NCI-H526 (cell line): ENCODE measurements around the gene RHBG.
"Not testable (repeated sequence)": the region's sequence is repeated elsewhere in the genome, so short reads cannot be mapped to it uniquely, and the experiment has no call there.

ENCODE experiments used
- DNase-seq, 2 experiments: peaks; one replicate each; lab custom pipeline; 2025; lab: John Stamatoyannopoulos, UW

Gene RHBG

GRCh38 chr1:156368889-156369684 lies at the start of gene RHBG:
Gene RHBG (plus strand): TSS chr1:156369211. CDS start chr1:156369250, 39 bp downstream.
- DNase-seq, result peak; percentile 59 to 96

DNA sequence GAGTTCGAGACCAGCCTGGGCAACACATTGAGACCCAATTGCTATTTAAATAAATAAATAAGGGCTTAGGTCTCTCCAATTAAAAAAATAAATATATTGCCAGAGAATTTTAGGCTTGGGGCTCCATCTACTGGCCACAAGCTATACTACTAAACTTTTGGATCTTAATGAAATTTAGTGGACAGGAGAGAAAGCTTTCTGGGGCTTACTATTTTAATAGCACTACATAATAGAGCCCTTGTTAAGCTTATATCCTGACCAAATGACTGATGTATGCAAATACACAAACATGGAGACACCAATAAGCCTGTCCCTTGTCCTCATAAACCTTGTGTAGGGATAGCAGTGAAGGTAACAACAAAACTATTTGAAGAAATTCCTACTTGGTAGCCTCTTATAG lies 49.3 kb upstream of the RHBG start:
- DNase-seq, result peak; percentile 50 to 71

DNA sequence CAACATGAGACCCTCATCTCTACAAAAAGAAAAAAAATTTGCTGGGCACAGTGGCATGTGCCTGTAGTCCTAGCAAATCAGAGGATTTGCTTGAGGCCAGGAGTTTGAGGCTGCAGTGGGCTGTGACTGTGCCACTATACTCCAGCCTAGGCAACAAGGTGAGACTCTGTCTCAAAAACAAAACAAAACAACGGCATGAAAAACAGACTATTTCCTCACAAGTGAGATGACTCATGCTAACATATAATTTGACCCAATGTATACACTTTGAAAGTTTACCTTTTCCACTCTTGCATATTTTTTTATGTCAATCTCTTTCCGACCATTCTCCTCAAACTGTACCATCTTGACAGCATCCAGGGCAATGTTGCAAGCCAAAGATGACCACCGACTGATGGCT lies 48.5 kb upstream of the RHBG start:
- no peak for DNase-seq

DNA sequence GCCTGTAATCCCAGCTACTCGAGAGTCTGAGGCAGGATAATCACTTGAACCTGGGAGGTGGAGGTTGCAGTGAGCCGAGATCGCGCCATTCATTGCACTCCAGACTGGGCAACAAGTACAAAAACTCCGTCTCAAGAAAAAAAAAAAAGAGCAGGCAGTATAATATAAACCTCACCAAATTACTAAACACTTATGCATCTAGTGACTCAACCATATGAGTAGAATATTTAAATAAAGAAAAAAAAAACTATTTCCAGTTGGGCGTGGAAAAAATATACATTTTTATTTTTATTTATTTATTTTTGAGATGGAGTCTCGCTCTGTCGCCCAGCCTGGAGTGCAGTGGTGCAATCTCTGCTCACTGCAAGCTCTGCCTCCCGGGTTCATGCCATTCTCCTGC lies 45.8 kb upstream of the RHBG start:
- DNase-seq, result not testable (repeated sequence)

DNA sequence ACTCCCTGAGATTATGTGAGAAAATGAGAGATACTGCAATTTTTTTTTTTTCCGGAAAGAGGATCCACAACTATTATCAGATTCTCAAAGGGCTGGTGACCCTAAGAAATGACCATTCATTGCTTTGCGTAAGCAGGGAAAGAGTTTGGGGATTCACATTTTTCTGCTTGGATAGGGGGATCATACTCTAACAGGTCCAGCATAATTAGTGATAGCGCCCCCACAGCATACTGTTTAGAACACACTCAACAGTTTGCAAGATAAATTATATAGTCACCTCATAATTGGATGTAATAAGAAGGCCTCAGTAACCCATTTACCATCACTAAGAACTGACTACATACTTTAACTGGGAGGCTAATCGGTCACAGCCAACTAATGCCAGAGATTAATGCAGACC lies 32.8 kb upstream of the RHBG start:
- DNase-seq, result peak in 1 of 2 experiments; percentile 50

DNA sequence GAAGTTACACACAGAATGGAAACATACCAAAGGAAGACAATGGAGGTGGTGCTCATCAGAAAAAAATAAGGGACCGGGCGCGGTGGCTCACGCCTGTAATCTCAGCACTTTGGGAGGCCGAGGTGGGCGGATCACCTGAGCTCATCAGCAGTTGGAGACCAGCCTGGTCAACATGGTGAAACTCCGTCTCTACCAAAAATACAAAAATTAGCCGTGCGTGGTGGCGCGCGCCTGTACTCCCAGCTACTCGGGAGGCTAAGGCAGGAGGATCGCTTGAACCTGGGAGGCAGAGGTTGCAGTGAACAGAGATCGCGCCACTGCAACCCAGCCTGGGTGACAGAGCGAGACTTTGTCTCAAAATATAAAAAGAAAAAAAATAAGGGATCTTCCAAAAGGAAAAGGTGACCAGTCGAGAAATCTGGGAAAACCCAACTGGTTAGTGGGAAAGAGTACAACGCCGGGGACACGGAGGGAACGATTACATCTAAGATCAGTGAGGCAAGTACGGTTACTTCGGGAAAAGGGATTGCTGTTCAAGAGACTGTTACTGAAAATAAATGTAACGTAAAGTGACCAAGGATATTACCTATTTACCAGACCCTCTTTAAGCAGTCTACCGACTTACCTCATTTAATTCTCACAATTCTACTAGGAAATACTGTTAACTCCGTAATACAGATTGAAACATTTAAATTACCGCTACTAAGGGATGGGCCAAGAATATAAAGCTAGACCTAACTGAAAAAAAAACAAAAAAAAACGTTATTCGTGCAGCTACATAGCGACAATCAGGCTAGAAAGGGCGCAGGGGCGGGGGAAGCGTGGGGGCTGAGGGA lies 31.7 kb upstream of the RHBG start:
- DNase-seq, result no peak

GRCh38 chr1:156337888-156338179 lies 31.2 kb upstream of the RHBG start:
- no peak for DNase-seq

DNA sequence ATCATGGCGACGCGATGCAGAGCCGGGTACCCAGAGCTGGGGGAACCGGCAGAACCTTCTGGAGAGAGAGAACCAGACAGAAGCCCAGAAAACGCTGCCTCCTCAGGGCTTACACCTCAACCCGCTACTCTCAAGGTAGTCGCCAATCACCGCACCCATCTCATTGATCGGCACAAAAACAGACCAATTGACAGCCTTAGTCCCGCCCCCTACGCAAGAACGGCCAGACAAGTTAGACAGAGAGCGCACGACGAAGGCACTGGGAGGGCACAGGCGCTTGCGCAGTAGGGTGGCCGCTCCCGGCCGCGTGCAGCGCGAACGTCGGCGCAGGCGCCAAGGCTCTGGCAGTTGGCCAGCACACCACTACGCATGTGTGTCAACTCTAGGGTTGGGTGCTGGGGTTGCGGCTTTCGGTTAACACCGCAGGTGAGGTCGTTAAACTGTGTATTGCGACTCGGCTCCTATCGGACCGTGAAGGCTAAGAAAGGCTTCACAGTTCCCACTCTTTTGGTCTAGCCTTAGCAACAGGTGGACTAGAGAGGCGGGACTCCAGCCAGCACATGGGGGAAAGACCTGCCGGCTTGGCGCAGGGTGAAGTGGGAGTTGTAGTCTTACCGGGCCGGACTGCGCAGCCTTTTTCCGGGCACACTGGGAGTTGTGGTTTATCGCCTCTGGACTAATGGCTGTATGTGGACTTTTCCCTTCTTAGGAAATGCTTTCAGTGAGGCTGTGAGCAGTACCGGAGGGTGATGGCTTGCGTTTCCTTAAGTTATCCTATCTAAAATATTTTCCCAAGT lies 30.6 kb upstream of the RHBG start, which contains the start of the genes CCT3 and TSACC:
CCT3 (minus strand) TSS at position 113 of the 797 bp plus-strand sequence; CDS start at position 5, 108 bp downstream.
TSACC (plus strand) TSS at position 347 of the 797 bp plus-strand sequence. CDS start 1,232 bp downstream, outside the sequence.
- peak; percentile 100 for DNase-seq

DNA sequence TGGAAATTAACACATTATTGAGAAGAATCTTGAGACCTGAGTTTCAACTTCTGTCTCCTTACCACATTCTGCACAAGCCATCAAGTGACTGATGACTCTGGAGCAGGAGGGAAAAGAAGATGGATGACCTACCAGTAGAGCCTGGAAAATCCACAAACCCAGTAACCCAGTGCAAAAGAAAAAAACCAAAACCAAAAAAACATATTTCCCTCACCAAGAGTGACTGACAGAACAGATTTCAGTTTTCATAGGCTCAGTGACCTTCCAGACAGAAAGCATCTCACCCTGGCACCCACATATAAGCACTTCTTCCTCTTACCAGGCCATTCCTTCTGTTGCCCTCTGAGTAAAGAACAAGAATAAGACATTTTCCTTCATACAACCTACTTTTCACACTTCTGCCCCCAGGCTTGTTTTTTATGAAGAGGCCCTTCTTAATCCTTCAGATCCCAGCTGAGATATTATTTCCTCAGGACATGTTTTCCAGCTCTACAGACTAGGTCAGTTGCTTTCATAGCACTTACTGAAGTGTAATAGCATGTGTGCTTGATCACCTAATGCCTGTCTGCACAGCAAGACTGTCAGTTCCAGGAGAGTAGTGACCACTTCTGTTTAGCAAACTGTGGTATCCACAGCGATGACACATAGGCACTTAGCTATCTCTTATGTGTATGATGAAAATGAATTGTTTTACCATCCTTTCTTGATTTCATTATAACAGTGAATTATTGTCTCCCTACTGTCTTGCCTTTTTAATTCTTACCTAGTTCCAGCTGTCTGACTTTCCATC lies 26.6 kb upstream of the RHBG start:
- no peak for DNase-seq

GRCh38 chr1:156344409-156344808 lies 24.6 kb upstream of the RHBG start:
- no peak for DNase-seq

GRCh38 chr1:156346035-156346434 lies 23.0 kb upstream of the RHBG start:
- not testable (repeated sequence) for DNase-seq

DNA sequence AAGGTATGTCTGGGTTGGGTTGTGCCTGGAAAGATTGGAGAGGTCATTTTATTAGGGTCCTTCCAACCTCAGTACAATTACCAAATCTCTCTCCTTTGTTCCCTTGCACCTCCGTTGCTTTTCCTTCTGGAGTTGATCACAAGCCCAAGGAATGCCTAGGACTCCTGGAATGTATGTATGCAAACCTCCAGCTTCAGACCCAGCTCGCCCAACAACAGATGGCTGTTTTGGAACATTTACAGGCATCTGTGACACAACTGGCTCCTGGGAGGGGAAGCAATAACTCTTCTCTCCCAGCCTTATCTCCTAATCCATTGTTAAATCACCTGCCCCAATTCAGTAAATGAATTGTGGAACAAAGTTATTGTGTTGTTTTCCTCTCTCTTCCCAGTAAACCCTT lies 22.4 kb upstream of the RHBG start:
- no peak for DNase-seq

GRCh38 chr1:156347331-156347730 lies 21.7 kb upstream of the RHBG start:
- no peak for DNase-seq

DNA sequence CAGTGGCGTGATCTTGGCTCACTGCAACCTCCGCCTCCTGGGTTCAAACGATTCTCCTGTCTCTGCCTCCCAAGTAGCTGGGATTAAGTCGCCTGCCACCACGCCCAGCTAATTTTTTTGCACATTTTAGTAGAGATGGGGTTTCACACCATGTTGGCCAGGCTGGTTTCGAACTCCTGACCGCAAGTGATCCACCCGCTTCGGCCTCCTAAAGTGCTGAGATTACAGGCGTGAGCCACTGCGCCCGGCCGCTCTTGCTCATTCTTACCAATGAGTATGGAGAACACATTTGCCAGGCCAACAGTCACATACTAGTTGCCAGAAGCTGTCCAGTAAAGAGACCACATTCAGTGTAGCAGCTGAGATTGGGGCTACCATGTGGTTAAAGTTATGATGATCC lies 16.5 kb upstream of the RHBG start:
- not testable (repeated sequence) for DNase-seq

GRCh38 chr1:156356262-156356874 lies 12.6 kb upstream of the RHBG start:
- DNase-seq, result no peak

DNA sequence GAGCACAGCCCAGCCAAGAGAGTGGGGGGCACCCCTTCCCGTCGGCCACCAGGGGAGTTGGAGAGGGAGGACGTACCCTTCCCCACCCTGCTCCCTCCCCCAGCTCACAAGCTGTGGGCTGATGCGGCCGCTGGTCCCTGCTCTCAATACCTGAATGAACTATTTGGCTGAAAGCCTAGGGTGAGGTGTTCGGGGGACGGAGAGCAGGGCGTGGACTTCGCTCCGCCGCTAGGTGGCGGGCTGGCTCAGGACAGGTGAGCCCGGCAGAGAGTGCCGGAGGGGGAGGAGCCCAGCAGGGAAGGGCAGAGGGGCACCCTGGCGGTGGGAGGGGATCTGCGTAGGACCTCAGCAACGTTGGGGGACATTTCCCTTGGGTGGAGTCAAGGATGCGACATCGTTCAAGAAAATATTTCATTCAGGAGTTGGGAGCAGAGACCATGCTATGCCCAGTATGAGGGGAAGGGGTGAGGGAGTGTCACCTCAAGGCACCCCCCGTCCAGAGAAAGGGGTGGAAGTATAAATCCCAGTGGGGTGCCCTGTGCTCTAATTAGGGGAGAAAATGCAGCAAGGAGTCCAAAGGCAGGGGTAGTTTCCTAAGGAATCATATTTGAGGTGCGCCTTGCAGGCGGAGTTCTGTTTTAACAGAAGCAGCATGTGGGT lies 12.0 kb upstream of the RHBG start:
- DNase-seq, result peak; percentile 92 to 98

DNA sequence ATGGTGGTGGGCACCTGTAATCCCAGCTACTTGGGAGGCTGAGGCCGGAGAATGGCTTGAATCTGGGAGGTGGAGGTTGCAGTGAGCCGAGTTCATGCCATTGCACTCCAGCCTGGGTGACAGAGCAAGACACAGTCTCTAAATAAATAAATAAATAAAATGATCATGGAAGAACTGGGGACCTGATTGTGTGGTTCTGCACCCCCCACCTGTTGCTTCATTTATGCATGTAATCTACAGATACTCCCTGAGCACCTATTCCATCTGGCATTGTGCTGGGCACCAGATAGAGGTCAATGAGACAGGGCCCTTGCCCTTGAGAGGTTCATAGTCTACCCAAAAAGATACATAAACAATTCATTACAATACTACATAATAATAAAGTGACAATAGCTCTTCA lies 11.0 kb upstream of the RHBG start:
- no peak for DNase-seq

- no peak for DNase-seq
These were observed 10.4 kb upstream of the RHBG start for GRCh38 chr1:156358641-156359040.

- no peak for DNase-seq
These were observed 9.8 kb upstream of the RHBG start for GRCh38 chr1:156359249-156359648.

DNA sequence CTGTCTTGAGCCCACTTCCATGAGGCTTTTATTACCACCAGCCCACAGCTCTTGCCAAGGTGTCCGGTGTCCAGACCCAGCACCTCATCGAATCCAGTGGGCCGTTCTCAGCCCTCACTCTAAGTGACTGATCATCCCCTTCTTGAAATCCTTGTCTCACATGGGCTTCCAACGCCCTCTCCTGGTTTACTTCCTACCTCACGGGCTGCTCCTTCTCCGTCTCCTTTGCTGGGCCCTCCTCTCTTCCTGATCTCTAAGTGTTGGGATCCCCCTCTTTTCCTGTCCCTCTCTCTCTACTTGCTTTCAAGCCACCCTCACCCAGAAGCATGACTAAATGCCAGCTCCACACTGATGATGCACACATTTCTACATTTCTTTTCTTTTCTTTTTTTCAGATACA lies 9.0 kb upstream of the RHBG start:
- peak; percentile 44 to 62 for DNase-seq
